ENCODE measurements around the gene ACTN1. TPM values are rescaled to one million over a fixed set of nuclear protein-coding genes. Genes with fewer than 3 reads are reported as not detected.

The ACTN1 gene
- total RNA-seq, 1 donor from 2014 or later: 70.7 TPM

GRCh38 chr14:68987653-68988036 lies 8.5 kb upstream of the ACTN1 start:
- H3K4me2 ChIP-seq: no peak overlapping the region
- H3K4me3 ChIP-seq: no peak overlapping the region
- Mint-ChIP-seq H3K36me3 (no peaks in the 10 kb centered on the region), H3K4me1 (peaks cover 27% of the 10 kb centered on the region), H3K9me3 (no peaks in the 10 kb centered on the region), H3K27ac (no peak overlapping the region), H3K27me3 (ENCODE audit: insufficient read depth, low read depth) (peaks cover 2% of the 10 kb centered on the region), H3K4me3 (no peak overlapping the region)
- no peak overlapping the region for H3K9ac ChIP-seq
- H3K9me3 ChIP-seq (ENCODE audit: low read depth): no peaks in the 10 kb centered on the region
- H3K4me1 ChIP-seq: peaks cover 16% of the 10 kb centered on the region
- TF ChIP-seq EZH2 (IDR thresholded peaks at IDR 0.05) (no peak), CTCF (IDR thresholded peaks at IDR 0.05) (no peak), EZH2phosphoT487 (IDR thresholded peaks at IDR 0.05) (no peak)
- H3F3A ChIP-seq (ENCODE audit: low read depth): no peaks in the 10 kb centered on the region
- H3K27ac ChIP-seq: no peak overlapping the region
- H2AFZ ChIP-seq (replicated peaks): no peak overlapping the region
- H3K79me2 ChIP-seq (ENCODE audit: low read depth): no peaks in the 10 kb centered on the region
- H4K20me1 ChIP-seq (ENCODE audit: low read depth): no peaks in the 10 kb centered on the region
- H3K27me3 ChIP-seq: no peaks in the 10 kb centered on the region
- peak; percentile 47 for DNase-seq (ENCODE audit: low spot score)
- no peaks in the 10 kb centered on the region for H3K36me3 ChIP-seq

- Histone ChIP-seq H3K4me2 (no peak overlapping the region), H3F3A (ENCODE audit: low read depth) (no peaks in the 10 kb centered on the region), H3K4me3 (no peak overlapping the region), H3K27me3 (no peaks in the 10 kb centered on the region), H4K20me1 (ENCODE audit: low read depth) (no peaks in the 10 kb centered on the region), H2AFZ (replicated peaks) (no peak overlapping the region), H3K27ac (no peak overlapping the region), H3K79me2 (ENCODE audit: low read depth) (no peaks in the 10 kb centered on the region), H3K4me1 (peaks cover 16% of the 10 kb centered on the region), H3K9ac (no peak overlapping the region), H3K9me3 (ENCODE audit: low read depth) (no peaks in the 10 kb centered on the region), H3K36me3 (no peaks in the 10 kb centered on the region)
- no peak for TF ChIP-seq EZH2phosphoT487 (IDR thresholded peaks at IDR 0.05)
- no peak for TF ChIP-seq EZH2 (IDR thresholded peaks at IDR 0.05)
- no peak for TF ChIP-seq CTCF (IDR thresholded peaks at IDR 0.05)
- H3K27ac Mint-ChIP-seq: no peak overlapping the region
- peaks cover 2% of the 10 kb centered on the region for H3K27me3 Mint-ChIP-seq (ENCODE audit: insufficient read depth, low read depth)
- no peak for DNase-seq (ENCODE audit: low spot score)
- no peaks in the 10 kb centered on the region for H3K36me3 Mint-ChIP-seq
- peaks cover 27% of the 10 kb centered on the region for H3K4me1 Mint-ChIP-seq
- H3K9me3 Mint-ChIP-seq: no peaks in the 10 kb centered on the region
- H3K4me3 Mint-ChIP-seq: no peak overlapping the region
These were observed 8.0 kb upstream of the ACTN1 start for GRCh38 chr14:68986926-68987652.

GRCh38 chr14:68986225-68986624 lies 7.1 kb upstream of the ACTN1 start:
- peaks cover 2% of the 10 kb centered on the region for H3K27me3 Mint-ChIP-seq (ENCODE audit: insufficient read depth, low read depth)
- Histone ChIP-seq H3K4me1 (peaks cover 16% of the 10 kb centered on the region), H3K9me3 (ENCODE audit: low read depth) (no peaks in the 10 kb centered on the region), H2AFZ (replicated peaks) (no peak overlapping the region), H3K36me3 (no peaks in the 10 kb centered on the region), H3K4me3 (no peak overlapping the region), H3K27ac (no peak overlapping the region), H4K20me1 (ENCODE audit: low read depth) (no peaks in the 10 kb centered on the region), H3K27me3 (no peaks in the 10 kb centered on the region), H3F3A (ENCODE audit: low read depth) (peaks cover 1% of the 10 kb centered on the region), H3K4me2 (no peak overlapping the region), H3K9ac (no peak overlapping the region), H3K79me2 (ENCODE audit: low read depth) (no peaks in the 10 kb centered on the region)
- TF ChIP-seq EZH2phosphoT487 (IDR thresholded peaks at IDR 0.05) (no peak), CTCF (IDR thresholded peaks at IDR 0.05) (no peak), EZH2 (IDR thresholded peaks at IDR 0.05) (no peak)
- H3K4me1 Mint-ChIP-seq: peaks cover 27% of the 10 kb centered on the region
- H3K36me3 Mint-ChIP-seq: no peaks in the 10 kb centered on the region
- no peak overlapping the region for H3K4me3 Mint-ChIP-seq
- no peak overlapping the region for H3K27ac Mint-ChIP-seq
- DNase-seq (ENCODE audit: low spot score): no peak
- H3K9me3 Mint-ChIP-seq: no peaks in the 10 kb centered on the region
